Keratinocyte (primary cell): Measurements from ENCODE around the gene DCK. TPM values are rescaled to one million over a fixed set of nuclear protein-coding genes. Genes with fewer than 3 reads are reported as not detected.
"Not testable (repeated sequence)": the region's sequence is repeated elsewhere in the genome, so short reads cannot be mapped to it uniquely, and the experiment has no call there.

Experiments used
- DNase-seq: peaks from one replicate; pipeline ENCODE4 v3.0.0-alpha.2; 2011; ENCODE audit warnings: low read depth, missing footprints, low spot score
- FAIRE-seq: peaks from 2 replicates; lab custom pipeline; 2011; peaks lifted over from hg19 to GRCh38; lab: Jason Lieb, UNC
- H2AFZ ChIP-seq: 2 replicates; pipeline ENCODE4 v1.6.0; 2012; ENCODE audit warnings: low read length, control low read depth, inconsistent platforms; ENCODE audit not compliant: control insufficient read depth
- H3K27ac ChIP-seq: 2 replicates; pipeline ENCODE4 v1.5.1; 2011; ENCODE audit warnings: low read length; ENCODE audit not compliant: control insufficient read depth, insufficient read depth
- H3K27me3 ChIP-seq: 3 replicates; pipeline ENCODE4 v1.6.0; 2011; ENCODE audit warnings: low read length; ENCODE audit not compliant: control insufficient read depth, insufficient read depth; ENCODE audit errors: extremely low read depth
- H3K36me3 ChIP-seq, 2 experiments: 2 replicates in 1 of 2; 3 replicates in 1 of 2; pipeline ENCODE4 v1.5.1; 2011; ENCODE audit warnings: low read length in 2 of 2, mild to moderate bottlenecking in 1 of 2; ENCODE audit not compliant: control insufficient read depth in 2 of 2, insufficient read depth in 2 of 2; ENCODE audit errors: extremely low read depth in 1 of 2
- H3K4me1 ChIP-seq: 3 replicates; pipeline ENCODE4 v1.5.1; 2011; ENCODE audit warnings: low read length; ENCODE audit not compliant: control insufficient read depth, insufficient read depth; ENCODE audit errors: extremely low read depth
- H3K4me2 ChIP-seq: 3 replicates; pipeline ENCODE4 v1.6.0; 2011; ENCODE audit warnings: low read depth, low read length; ENCODE audit not compliant: control insufficient read depth, insufficient read depth; ENCODE audit errors: extremely low read depth
- H3K4me3 ChIP-seq, 3 experiments: fragments of 200-600 bp in 1 of 3; sonication (generic) in 1 of 3; 2 replicates in 2 of 3; 3 replicates in 1 of 3; pipeline ENCODE4 v1.5.1; 2011 to 2016; ENCODE audit warnings: low read length in 3 of 3, mild to moderate bottlenecking in 3 of 3, control low read depth in 2 of 3, inconsistent platforms in 1 of 3, low read depth in 1 of 3, mixed read lengths in 1 of 3, mixed run types in 1 of 3, moderate library complexity in 1 of 3; ENCODE audit not compliant: control insufficient read depth in 2 of 3, insufficient read depth in 2 of 3; ENCODE audit errors: extremely low read depth in 1 of 3
- H3K79me2 ChIP-seq: 2 replicates; pipeline ENCODE4 v1.6.0; 2012; ENCODE audit warnings: low read length; ENCODE audit not compliant: control insufficient read depth, insufficient read depth
- H3K9ac ChIP-seq: 3 replicates; pipeline ENCODE4 v1.6.0; 2011; ENCODE audit warnings: low read length; ENCODE audit not compliant: control insufficient read depth, insufficient read depth; ENCODE audit errors: extremely low read depth
- H3K9me1 ChIP-seq: 3 replicates; pipeline ENCODE4 v1.6.0; 2011; ENCODE audit warnings: low read length; ENCODE audit not compliant: control insufficient read depth, insufficient read depth; ENCODE audit errors: extremely low read depth
- H3K9me3 ChIP-seq: 2 replicates; pipeline ENCODE4 v1.5.1; 2012; ENCODE audit warnings: low read depth, low read length; ENCODE audit not compliant: control insufficient read depth
- H4K20me1 ChIP-seq: 3 replicates; pipeline ENCODE4 v1.6.0; 2011; ENCODE audit warnings: low read length; ENCODE audit not compliant: control insufficient read depth, insufficient read depth; ENCODE audit errors: extremely low read depth
- EZH2 ChIP-seq: IDR thresholded peaks from one replicate; pipeline ENCODE4 v1.6.1; 2012; ENCODE audit warnings: inconsistent platforms, mild to moderate bottlenecking, low read length, moderate library complexity
- dilution Hi-C: fragments of 300-500 bp; cut with MboI; formaldehyde crosslinking; loops from one replicate; pipeline ENCODE4 v1.7.0; 2020; ENCODE audit warnings: low sequenced_read_pairs; ENCODE audit not compliant: extremely low pct_ligation_motif_present
- polyA plus RNA-seq, 5 experiments: library from polyadenylated mRNA; depleted of rRNA in 3 of 5; stranded (reverse) in 3 of 5; stranded (forward) in 1 of 5; unstranded in 1 of 5; fragments of >200 nt; gene quantifications; 1 replicate in 1 of 5; 2 replicates in 3 of 5; 3 replicates in 1 of 5; pipeline versions ENCODE4 v1.2.1 to v1.2.3, GENCODE V29; 2011 to 2012; ENCODE audit warnings: missing spikeins in 2 of 5, low read depth in 1 of 5, low replicate concordance in 1 of 5
- TF ChIP-seq, protein P1 (sequence below), 3 experiments: IDR thresholded peaks in 1 of 3; conservative IDR thresholded peaks in 1 of 3; optimal IDR thresholded peaks in 1 of 3; 2 replicates in 2 of 3; 3 replicates in 1 of 3; pipeline versions ENCODE3 to v1.5.1; 2011; ENCODE audit warnings: low read length in 3 of 3, mild to moderate bottlenecking in 3 of 3, moderate library complexity in 2 of 3, control low read depth in 1 of 3, inconsistent platforms in 1 of 3; ENCODE audit not compliant: insufficient read depth in 2 of 3; ENCODE audit errors: extremely low read depth in 1 of 3

The DCK gene
- polyA plus RNA-seq, 1 donor (not counting 4 experiments of a cell fraction or from before 2014, with no cell fraction given), result 11.3 TPM

DNA sequence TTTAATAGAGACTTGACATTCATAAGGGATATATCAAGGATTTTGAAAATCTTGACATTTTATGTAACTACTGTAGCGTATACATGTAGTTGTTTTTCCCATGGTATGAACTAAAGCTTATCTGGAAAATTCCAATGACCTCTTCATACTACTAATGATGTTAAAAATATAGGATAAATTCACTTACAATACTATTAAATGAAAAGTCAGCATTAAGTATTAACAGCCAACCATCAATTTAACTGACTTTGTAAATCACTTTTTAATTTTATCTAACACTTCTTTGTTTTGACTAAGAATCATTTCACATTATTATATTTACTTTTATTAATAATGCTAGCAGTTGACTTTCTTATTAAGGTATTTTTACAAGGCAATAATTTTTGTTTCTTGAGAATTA lies 34.2 kb downstream of the DCK start:
- Histone ChIP-seq H3K9ac (no peak overlapping the region), H3K9me1 (no peaks in the 10 kb centered on the region), H3K4me1 (no peaks in the 10 kb centered on the region), H3K27me3 (no peaks in the 10 kb centered on the region), H2AFZ (no peak overlapping the region), H3K9me3 (no peaks in the 10 kb centered on the region), H4K20me1 (no peaks in the 10 kb centered on the region), H3K4me2 (no peak overlapping the region), H3K27ac (no peak overlapping the region), H3K4me3 (no peak overlapping the region), H3K36me3 (peaks cover 0 to 1% of the 10 kb centered on the region in 2 experiments), H3K79me2 (no peaks in the 10 kb centered on the region)
- dilution Hi-C loops, result no loop called here
- no peak for DNase-seq
- no peak for FAIRE-seq
- TF ChIP-seq EZH2, result no peak
- TF ChIP-seq, protein P1, sequence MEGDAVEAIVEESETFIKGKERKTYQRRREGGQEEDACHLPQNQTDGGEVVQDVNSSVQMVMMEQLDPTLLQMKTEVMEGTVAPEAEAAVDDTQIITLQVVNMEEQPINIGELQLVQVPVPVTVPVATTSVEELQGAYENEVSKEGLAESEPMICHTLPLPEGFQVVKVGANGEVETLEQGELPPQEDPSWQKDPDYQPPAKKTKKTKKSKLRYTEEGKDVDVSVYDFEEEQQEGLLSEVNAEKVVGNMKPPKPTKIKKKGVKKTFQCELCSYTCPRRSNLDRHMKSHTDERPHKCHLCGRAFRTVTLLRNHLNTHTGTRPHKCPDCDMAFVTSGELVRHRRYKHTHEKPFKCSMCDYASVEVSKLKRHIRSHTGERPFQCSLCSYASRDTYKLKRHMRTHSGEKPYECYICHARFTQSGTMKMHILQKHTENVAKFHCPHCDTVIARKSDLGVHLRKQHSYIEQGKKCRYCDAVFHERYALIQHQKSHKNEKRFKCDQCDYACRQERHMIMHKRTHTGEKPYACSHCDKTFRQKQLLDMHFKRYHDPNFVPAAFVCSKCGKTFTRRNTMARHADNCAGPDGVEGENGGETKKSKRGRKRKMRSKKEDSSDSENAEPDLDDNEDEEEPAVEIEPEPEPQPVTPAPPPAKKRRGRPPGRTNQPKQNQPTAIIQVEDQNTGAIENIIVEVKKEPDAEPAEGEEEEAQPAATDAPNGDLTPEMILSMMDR (optimal IDR thresholded peaks at IDR 0.05 in 1 of 3, IDR thresholded peaks at IDR 0.05 in 1 of 3, conservative IDR thresholded peaks at IDR 0.05 in 1 of 3; ENCODE audit: extremely low read depth in 1 of 3, insufficient read depth in 2 of 3, low read length in 3 of 3), result no peak

DNA sequence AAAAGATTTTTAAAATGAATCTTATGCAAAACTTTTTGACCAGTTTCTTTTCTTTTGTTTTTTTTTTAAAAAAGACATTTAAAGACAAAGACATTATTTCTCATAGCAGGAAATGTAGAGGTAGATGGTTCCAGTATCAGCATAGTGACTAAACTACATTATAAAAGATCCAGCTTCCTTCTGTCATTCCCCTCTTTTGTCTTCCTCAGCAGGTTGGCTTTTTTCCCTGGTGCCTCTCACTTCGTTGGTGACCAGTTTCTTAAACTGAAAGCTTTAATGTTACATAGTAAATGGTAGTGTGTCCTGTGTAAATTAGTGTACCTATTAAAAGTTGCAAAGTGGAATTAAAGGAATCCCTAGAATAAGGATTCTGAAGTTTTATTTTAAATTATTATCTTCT lies 36.1 kb downstream of the DCK start:
- Histone ChIP-seq H3K9ac (no peak overlapping the region), H3K4me1 (no peaks in the 10 kb centered on the region), H3K27ac (no peak overlapping the region), H2AFZ (no peak overlapping the region), H3K79me2 (no peaks in the 10 kb centered on the region), H3K4me2 (no peak overlapping the region), H3K36me3 (no peaks in the 10 kb centered on the region), H3K9me1 (no peaks in the 10 kb centered on the region), H3K9me3 (no peaks in the 10 kb centered on the region), H3K4me3 (no peak overlapping the region), H4K20me1 (no peaks in the 10 kb centered on the region), H3K27me3 (no peaks in the 10 kb centered on the region)
- dilution Hi-C loops, result no loop called here
- FAIRE-seq (no peak), DNase-seq (no peak)
- TF ChIP-seq, protein P1 (optimal IDR thresholded peaks at IDR 0.05 in 1 of 3, IDR thresholded peaks at IDR 0.05 in 1 of 3, conservative IDR thresholded peaks at IDR 0.05 in 1 of 3; ENCODE audit: extremely low read depth in 1 of 3, insufficient read depth in 2 of 3, low read length in 3 of 3), result no peak
- no peak for TF ChIP-seq EZH2

DNA sequence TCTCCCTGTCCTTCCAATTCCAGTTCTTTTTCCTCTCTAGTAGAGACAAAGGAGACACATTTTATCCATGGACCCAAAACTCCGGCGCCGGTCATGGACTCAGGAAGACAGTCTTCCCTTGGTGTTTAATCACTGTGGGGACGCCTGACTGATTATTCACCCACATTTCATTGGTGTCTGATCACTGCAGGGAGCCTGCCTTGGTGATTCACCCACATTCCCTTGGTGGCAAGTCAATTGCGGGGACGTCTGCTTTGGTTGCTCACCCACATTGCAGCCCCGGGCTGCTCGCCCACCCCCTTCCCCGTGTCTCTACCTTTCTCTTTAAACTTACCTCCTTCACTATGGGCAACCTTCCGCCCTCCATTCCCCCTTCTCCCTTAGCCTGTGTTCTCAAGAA lies 38.7 kb downstream of the DCK start:
- H3K4me2 ChIP-seq, H3K27ac ChIP-seq, H3K9me1 ChIP-seq, DNase-seq, H2AFZ ChIP-seq, H3K9ac ChIP-seq, H4K20me1 ChIP-seq, H3K9me3 ChIP-seq, FAIRE-seq, H3K79me2 ChIP-seq, H3K36me3 ChIP-seq, H3K4me3 ChIP-seq, H3K4me1 ChIP-seq, H3K27me3 ChIP-seq, dilution Hi-C loops: not testable (repeated sequence)
